HG03442 (cell line): ENCODE measurements around the gene TMEM179.
"Not testable (repeated sequence)": the region's sequence is repeated elsewhere in the genome, so short reads cannot be mapped to it uniquely, and the experiment has no call there.

Experiments used
- ATAC-seq: cut with Tn5 transposase; IDR thresholded peaks from one replicate; pipeline ENCODE4 v1.9.1; 2021; ENCODE audit warnings: mild to moderate bottlenecking, moderate library complexity; ENCODE audit not compliant: unreplicated experiment

The TMEM179 gene

DNA sequence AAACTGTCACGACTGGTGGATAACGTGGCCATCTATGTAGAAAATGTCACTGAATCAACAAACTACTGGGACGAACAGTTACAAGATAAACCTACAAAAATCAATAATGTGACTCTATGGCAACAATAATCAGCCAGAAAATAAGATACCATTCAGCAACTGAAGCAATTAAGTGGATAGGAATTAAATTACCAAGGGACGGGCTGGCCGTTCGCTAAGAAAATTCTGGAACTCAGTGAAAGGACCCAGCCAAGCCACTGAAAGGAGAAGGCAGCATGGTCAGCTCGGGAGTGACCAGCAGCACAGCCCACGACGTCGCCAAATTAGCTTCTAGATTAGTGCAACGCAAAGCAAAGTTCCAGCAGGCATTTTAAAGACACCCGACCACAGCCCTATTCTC, 33.6 kb upstream of the TMEM179 start:
- no peak for ATAC-seq

DNA sequence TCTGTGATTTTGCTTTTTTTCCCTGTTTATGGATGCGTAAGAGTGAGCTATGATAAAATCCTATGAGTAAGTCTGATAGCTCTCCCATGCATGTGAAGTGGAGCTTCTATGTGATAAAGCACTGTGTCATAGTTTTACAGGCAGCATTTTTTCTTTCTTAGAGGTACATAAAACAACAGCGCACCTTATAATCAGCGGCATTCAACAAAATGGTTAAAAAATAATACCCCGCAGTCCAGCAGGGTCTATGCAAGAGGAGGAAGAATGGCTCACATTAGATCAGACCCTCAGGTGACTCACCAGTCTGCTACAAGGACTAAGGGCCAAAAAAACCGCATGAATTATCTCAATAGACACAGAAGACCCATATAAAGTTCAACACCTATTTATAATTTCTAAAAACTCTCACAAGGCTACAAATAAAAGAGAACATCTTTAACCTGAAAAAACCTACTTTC, 33.0 kb upstream of the TMEM179 start:
- ATAC-seq, result no peak

DNA sequence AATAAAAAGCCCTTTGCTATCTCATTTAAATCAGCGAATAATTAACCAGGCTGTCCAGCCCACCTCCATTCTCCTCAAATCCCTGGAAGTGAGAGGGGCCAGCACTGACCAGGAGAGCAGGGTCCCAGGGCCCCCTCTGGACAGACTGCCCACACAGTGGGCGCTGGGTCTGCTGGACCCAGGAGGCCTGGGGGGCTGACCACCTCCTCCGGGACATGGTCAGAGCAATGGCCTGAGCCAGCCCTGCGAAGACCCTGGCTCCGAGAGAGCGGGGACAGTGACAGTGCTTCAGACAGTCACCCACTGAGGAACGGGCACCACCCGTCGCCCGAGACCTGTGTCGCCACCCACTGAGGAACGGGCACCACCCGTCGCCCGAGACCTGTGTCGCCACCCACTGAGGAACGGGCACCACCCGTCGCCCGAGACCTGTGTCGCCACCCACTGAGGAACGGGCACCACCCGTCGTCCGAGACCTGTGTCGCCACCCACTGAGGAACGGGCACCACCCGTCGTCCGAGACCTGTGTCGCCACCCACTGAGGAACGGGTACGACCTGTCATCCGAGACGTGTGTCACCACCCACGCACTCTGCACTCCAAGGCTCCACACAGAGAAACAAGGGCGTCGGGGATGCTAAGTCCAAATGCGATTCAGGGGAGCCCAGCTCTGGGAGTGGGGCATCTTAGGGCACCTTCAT, 32.4 kb upstream of the TMEM179 start:
- ATAC-seq, result not testable (repeated sequence)

DNA sequence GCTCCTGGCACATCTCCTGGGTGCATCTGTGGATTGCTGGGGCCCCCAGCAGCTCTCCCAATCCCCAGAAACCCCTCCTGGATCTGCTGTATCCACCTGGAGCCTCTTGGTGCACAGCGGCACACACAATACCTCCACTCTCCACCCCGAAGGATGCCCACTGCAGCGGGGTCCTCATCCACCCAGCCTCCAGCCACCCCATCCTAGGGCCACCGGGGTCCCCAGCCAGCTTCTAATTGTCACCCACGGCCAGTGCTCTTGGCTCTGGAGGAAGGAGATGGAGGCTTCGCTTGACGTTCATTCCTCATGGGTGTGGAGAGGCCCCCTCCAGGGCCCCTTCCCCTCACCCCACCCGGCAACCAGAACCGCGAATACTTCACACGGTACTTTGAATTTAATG, 31.6 kb upstream of the TMEM179 start:
- ATAC-seq, result no peak

DNA sequence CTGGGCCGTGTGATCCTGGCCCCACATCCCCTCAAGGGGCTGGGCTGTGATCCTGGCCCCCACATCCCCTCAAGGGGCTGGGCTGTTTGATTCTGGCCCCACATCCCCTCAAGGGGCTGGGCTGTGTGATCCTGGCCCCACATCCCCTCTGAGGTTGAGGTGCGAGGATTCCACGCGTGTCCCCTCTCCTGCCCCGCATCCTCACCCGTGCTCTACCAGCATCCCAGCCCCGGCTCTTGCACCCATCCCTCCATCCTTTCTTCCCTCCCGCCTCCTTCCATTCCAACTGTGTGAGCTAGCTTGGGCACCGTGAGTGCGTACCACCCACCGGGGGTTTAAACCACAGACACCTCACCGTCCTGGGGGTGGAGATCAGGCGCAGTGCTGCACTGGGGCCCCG, 31.1 kb upstream of the TMEM179 start:
- no peak for ATAC-seq

DNA sequence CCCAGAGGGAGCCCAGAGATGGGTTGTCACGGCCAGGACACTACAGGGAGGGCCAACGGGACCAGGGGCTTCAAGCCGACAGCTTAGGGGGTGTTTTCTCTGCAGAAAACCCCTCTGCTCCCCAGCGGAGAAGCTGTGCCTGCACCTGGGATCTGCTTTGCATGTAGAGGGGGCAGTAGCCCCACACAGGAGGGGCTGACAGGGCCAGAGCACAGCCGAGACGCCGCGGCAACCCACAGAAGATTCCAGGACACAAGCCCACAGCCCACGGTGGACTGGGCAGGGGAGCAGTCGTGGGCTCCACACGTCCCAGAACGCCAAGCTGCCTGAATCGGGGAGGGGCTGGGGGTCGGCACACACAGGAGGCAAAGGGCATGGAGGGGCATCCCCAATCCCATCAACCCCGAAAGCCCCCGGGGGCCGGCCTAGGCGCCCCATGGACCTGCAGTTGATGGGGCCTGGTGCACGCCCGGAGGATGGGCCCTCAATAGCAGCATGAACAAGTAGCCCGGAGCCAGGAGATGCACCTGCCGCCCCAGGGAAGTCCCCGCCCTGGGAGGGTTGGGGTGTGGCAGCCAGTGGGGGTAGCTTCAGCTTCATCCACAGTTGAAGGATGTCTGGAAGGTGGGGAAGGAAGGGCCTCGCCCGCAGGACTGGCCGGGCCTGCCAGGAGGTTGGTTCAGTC, 30.5 kb upstream of the TMEM179 start:
- no peak for ATAC-seq

DNA sequence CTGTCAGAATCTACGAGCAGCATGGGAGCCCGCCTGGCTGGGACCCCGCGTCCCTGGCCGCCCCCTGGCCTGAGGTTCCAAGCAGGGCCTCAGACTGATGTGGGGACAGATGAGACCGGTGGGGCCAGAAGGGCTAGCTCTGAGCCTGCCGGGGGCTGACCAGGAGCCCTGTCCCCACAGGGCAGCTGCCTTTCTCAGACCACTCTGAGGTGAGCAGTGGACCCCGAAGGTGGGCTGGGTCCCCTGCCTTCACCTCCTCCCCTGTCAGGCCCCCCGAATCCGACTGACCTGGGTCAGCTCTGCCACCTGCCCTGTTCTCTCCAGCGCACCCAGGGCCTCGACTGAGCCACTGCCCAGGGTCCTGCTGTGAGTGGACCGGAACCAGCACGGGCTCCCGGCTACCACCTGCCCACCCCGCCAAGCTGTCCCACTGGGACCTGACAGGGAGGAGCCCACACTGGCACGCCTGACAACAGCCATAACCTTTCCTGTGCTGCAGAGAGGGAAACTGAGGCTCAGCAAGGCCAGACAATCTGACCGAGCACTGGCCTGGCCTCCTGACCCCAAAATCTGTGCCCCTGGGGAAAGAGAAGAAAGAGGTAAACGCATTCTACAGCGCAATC, 29.7 kb upstream of the TMEM179 start:
- ATAC-seq, result no peak

DNA sequence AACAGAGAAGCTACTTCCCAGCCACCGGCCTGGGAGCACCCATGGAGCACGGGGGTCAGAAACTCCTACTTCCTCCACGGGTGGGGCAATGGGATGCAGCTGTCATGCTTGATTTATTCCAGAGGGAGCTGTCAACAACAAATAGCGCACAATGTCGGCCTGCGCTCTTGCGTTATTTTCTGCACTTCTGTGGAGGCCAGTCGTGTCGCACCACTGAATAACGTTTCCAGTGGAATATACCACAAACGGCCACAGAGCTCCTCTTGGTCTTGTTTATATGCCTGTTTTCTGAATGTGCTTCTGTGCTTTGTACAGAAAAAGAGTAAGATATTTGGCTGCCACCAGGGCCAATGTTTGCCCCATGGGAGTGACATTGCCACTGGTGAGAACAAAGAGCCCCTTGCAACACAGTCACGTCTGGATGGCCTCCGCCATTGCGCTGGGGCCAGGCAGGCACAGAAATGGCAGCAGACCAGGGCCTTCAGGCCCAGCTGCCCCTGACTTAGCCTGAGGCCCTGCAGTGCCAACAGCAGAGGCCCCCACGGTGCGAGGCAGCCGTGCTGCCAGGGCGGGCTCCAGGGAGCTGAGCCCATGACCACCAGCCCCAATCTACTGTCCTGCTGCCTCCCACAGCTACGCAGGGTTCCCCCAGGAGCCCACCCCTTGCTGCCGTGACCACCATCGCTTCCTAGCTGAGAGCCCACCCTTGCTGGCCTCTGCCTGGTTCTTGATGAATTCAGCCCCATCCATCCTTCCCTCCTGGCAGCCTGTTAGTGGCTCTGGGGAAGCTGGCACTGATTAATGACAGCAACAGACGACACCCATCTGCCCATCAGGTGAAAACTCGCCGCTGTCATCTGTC, 28.9 kb upstream of the TMEM179 start:
- no peak for ATAC-seq

DNA sequence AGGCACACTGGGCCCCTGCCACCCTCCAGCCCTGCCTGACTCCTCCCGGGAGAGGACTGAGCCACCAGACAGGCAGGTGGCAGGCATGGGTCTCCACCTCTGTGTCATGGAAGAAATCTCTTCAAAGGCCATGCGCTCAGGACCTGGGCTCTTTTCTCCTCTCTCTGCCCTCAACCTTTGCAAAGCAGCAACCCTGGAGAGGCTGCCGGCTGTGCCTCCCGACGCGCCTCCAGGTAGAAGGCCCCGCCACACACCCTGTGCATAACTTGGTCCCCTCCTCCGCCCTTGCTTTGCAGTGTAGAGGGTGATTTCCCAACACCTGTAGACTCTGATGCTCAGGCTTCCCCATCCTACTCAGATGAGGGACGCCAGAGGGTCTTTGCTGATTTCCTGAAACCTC, 28.2 kb upstream of the TMEM179 start:
- no peak for ATAC-seq

DNA sequence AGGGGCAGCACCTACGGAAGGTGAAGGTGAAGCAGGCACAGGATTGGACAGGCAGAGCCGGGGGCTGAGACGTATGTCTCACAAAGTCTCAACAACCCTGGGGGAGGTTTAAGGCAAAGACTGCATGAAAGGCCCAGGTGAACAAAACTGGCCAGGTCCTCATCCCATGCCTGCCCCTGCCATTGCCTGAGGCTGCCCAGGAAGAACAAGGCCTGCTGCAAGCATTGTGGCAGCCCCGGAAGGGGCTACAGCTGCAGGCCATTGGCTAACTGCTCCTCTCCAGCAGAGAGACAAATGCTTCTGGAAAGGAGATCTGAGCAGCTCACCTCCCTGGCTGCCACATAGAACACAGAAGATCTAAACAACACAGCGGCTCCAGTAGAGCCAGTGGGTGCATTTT, 20.4 kb upstream of the TMEM179 start:
- no peak for ATAC-seq

DNA sequence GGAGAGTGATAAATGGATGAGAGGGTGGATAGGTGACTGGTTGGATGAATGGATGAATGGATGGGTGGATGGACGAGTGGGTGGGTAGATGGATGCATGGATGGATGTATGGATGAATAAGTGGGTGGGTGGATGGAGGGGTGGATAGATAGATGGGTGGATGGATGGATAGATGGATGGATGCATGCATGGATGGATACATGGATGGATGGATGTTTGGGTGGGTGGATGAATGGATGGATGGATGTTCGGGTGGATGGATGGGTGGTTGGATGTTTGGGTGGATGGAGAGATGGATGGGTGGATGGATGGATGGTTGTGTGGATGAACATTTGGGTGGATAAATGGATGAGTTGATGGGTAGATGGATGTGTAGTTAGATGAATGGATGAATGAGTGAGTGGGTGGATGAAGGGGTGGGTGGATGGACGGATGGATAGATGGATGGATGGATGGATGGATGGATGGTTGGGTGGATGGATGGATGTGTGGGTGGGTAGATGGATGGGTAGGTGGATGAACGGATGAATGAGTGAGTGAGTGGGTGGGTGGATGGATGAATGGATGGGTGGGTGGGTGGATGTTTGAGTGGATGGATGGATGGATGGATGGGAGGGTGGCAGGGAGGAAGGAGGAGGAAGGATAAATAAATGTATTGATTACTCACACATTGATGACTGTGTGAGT, 9.7 kb upstream of the TMEM179 start:
- ATAC-seq, result no peak

DNA sequence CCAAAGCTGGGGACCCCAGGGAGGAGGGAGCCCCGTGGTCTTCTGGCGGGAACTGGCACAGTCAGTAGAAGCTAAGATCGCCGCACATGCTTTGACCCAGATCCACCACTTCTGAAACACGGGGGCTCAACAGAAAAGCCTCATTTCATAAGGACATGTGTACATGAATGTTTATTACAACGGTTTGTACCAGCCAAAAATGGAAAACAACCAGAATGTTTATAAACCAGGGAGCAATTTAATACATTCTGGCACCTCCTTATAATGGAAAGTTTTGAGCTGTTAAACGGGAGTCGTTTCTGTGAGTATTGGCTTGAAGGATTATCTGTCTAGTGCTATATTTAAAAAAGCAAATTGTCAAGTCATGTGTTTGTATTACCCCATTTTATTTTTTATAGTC, 7.3 kb upstream of the TMEM179 start:
- no peak for ATAC-seq

DNA sequence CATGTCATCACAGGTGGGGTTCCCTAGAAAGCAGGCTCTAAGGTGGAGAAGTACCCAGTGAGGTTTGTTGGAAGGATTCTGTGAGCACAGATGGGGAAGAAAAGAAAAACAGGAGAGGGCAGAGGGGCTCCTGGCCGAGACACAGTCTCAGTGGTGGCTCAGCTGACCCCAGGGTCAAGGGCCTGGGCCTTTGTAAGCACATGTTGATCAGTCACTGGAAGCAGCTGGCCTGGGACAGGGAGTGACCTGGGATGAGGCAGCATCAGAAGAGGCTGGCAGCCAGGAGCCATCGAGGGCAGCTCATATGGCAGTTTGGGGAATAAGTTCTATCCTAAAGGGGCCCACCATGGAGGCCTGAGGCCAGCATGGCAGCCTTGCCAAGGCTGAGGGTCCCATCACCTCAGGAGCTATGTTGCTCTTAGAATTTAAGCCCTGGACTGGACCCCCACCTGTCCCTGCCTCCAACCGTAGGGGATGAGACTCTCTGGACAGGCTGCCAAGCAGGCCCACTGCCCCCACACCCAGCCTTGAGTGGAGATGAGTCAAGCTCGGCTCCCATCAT, 6.3 kb upstream of the TMEM179 start:
- no peak for ATAC-seq

DNA sequence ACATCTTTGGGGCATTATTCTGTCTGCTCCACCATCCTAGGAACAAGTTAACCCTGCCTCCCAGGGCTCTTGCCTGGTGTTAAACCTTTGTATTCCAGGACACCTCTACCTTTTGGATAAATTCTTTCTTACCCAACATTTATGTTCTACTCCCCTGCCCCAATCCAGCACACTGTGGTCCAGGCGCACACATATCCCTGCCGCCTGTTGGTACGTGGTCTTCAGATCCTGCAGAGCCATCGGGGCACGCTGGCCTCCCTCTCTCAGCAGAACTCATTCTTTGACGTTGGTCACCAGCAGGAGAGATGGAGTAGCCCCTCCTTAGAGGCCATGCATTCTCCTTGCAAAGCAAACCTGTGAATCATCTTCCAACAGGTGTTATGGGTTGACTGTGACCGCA, 5.1 kb upstream of the TMEM179 start:
- ATAC-seq, result no peak

DNA sequence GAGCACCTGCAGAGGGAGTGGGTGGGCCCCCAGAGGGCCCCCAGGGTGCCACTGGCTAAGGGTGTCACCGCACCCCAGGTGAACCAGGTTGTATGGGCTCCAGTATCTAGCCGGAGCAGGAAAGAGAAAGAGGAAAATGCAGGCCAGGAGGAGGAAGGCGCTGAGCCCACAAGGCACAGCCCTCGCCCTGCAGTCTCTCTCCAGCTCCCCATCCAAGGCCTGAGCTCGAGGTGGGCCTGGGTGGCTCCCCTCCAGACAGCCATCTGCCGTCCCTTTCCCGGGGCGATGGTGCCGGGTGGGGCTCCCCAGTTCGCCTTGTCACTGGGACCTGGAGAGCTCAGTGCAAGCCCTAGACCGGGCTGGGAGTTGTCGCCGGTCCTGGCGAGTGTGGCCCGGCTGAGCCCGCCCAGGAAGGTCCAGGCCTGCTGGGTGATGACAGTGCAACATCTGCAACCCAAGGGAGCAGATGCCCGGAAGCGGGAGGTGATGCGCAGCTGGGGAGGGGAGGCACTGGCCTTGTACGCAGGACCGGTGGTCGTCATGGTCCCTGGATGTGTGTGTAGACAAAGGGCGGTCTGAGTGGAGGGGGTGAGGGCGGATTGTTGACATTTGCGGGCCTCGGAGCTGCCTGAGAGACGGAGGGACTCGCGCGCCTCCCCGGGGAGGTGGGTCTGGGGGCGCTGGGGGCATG, 716 bp downstream of the TMEM179 start:
- no peak for ATAC-seq

DNA sequence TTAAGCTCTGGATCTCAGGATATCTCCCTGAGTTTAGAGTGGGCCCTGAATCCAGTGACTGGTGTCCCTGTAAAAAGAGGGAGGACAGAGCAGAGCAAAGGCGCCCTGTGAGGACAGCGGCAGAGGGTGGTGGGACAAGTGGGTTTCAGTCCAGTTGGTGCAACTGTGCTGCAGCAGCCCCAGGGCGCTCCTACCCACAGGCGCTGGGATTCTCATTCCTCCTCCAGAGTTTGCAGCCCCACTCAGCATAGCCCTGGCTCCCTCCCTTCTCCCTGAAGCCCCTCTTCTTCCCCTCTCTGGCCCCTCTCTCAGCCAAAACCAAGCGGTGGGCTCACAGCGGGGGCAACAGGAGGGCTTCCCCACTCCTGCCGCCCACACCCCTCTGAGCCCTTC, 1.6 kb downstream of the TMEM179 start:
- no peak for ATAC-seq

DNA sequence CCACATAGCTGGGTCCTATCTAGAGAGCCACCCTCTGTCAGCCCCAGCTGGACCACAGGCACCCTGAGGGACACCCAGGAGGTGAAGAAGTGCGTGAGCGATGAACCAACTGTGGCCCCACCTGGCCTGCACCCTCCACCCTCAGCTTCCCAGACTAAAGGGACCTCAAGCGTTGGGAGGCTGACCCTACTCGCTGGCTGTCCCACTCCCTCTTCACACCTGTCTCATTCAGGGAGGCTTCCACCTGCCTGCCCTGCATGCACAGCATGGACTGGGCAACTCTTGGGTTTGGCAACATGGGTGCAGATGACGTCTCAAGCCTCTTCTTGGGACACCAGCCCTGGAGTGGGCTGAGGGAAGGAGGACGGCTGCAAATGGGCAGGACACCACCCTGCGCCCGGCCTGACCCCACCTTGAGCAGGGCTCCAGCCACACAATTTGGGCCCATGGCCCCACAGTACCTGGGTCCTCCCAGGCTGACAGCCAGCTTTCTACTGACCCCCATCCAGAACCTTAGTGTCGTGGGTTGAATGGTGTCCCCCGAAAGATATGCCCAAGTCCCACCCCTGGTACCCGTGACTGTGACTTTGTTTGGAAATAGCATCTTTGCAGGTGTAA, 2.1 kb downstream of the TMEM179 start:
- ATAC-seq, result no peak

DNA sequence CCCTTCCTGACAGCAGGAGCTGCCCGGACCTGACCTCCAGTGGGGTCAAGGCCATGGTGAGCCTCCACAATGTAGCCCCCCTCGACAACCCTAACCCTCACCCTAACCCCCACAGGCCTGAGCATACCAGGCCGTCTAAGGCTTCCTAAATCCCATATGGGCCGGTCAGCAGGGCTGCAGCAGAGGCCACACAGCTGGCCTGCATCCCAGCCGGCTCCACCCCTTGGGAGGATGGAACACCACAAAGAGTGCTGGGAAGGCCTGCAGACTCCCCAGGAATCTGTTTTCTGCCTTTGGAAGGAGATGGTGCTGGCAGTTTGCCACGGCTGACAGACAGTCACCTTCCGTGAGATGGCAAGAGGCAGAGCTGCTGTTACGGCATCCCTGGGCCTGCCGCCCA, 2.8 kb downstream of the TMEM179 start:
- ATAC-seq, result no peak

DNA sequence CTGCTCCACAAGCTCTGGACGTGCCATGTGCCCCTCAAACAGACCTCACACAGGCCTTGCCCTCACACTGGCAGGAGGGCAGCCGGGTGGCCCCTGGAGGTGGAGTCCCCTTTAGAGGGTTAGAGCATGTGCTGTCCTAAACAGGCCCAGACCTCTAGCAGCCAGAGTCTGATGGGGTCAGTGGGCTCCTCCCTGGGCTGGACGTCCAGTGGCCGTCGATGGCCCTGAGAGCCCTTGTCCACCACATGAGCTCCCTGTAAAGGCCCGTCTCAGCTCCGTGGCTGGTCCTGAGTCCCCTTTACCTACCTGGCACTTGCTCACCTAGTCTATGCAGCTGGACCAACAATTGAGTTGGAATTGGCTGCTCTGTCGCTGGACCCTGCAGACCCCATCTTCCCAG, 3.8 kb downstream of the TMEM179 start:
- ATAC-seq, result no peak
